K562 treated with DMSO at 1 percent for 4 hours (cell line): ENCODE data around the gene PPP1R9B. TPM values are rescaled to one million over a fixed set of nuclear protein-coding genes. Genes with fewer than 3 reads are reported as not detected.

Experiments used
- total RNA-seq: library from RNA; unstranded; fragments of 300-600 nt; gene quantifications from 2 replicates; pipeline ENCODE4 v1.2.3, GENCODE V29; 2022; ENCODE audit not compliant: insufficient read depth

Gene PPP1R9B, protein sequence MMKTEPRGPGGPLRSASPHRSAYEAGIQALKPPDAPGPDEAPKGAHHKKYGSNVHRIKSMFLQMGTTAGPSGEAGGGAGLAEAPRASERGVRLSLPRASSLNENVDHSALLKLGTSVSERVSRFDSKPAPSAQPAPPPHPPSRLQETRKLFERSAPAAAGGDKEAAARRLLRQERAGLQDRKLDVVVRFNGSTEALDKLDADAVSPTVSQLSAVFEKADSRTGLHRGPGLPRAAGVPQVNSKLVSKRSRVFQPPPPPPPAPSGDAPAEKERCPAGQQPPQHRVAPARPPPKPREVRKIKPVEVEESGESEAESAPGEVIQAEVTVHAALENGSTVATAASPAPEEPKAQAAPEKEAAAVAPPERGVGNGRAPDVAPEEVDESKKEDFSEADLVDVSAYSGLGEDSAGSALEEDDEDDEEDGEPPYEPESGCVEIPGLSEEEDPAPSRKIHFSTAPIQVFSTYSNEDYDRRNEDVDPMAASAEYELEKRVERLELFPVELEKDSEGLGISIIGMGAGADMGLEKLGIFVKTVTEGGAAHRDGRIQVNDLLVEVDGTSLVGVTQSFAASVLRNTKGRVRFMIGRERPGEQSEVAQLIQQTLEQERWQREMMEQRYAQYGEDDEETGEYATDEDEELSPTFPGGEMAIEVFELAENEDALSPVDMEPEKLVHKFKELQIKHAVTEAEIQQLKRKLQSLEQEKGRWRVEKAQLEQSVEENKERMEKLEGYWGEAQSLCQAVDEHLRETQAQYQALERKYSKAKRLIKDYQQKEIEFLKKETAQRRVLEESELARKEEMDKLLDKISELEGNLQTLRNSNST
- 21.4 and 26.4 TPM in 2 replicates for total RNA-seq

DNA sequence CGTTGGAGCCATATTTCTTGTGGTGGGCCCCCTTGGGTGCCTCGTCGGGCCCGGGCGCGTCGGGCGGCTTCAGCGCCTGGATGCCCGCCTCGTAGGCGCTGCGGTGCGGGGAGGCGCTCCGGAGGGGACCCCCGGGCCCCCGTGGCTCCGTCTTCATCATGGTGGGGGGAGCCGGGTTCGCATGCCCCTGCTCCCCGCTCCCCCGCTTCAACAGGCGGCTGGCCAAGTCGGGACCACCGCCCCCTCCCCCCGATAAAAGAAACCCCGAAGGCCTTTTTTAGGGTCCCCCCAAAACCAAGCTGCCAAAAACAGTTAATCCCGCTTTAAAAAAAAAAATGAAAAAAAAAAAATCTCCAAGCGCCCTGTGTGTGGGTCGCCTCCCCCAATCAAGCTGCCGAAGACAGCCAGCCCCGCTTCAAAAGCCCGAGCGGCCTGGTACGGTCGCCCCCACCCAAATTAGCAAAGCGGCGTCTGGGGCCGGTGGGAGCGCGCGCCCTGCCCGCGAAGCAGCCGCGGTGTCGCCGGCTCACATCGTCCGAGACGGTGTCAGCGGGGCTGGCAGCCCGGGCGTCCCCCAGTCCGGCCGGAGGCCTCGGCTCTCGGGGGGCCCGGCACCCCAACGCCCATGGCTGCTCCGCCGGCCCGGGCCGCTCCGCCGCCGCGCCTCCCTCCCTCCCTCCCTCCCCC, at the start of gene PPP1R9B:
Gene PPP1R9B (minus strand): TSS at position 324 of the 687 bp plus-strand sequence. CDS start 164 bp downstream, at position 160.

DNA sequence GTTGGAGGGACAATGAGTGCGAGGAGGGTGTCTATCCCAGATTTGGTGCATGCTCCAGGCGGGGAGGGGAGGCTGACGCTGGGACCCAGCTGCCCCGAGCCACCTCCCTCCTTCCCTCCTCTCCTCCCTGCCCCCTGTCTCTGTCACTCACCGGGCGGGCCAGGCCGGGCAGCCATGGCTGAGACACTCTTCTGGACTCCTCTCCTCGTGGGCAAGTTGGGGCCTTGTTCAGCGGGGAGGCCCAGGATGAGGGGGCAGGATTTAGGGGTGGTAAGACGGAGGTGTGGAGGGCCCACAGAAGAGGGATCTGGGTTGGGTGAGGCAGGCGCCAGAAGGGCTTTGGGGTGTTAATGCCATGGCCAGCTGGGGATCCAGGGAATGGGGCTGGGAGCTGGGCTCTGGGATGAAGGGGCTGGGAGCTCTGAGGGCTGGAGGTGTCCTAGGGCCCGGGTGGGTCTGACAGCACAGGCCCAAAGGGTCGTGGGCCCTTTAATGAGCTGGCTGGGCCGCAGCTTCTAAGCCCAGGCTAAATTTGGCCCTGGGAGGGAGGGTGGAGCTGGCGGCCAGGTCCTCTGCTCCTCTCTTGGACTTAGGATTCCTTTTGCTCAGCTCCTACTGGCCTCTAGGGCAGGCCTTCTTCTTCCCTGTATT, 15.5 kb upstream of the PPP1R9B start, which contains the start of gene SGCA:
Gene SGCA (plus strand): TSS at position 139 of the 651 bp plus-strand sequence. CDS start 36 bp downstream, at position 175.

DNA sequence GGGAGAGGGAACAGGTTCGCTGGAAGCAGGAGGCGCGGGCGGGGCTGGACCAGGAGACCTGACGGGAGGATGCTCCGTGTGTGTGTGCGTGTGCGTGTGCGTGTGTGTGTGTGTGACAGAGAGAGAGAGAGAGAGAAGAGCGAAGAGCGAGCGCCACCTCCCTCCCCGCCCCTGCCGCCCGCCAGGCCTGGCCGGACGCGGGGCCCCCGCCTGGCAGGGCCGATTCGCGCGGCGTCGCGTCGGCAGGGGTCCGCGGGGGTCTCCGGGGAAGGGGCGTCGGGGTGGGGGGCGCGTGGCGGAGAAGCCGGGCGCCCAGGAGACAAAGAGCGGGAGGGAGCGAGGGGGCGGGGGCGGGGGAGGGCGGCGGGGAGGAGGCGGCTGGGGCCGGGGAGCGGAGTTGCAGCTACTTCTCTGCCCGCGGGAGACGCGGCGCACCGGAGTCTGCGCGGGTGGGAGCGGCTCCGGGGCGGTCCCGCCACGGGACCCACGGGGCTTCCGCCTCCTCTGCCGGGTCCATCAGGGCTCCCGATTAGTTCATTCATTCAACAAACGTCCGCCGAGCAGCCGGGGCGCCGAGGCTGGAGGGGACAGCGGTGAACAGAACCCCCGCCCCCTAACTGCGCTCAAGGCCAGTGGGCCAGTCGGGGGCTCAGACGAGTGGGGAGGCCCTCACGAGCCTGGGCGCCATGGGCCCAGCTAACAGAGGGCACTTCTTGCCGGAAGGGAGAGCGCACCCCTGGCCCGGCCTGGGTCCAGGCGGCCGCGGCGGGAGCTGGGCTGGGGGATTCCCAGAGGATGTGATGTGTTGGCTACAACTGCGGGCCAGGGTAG, 20.5 kb downstream of the PPP1R9B start, which contains the start of gene SAMD14:
Gene SAMD14 (minus strand): TSS at position 433 of the 831 bp plus-strand sequence. CDS start 5,201 bp downstream, outside the sequence.

DNA sequence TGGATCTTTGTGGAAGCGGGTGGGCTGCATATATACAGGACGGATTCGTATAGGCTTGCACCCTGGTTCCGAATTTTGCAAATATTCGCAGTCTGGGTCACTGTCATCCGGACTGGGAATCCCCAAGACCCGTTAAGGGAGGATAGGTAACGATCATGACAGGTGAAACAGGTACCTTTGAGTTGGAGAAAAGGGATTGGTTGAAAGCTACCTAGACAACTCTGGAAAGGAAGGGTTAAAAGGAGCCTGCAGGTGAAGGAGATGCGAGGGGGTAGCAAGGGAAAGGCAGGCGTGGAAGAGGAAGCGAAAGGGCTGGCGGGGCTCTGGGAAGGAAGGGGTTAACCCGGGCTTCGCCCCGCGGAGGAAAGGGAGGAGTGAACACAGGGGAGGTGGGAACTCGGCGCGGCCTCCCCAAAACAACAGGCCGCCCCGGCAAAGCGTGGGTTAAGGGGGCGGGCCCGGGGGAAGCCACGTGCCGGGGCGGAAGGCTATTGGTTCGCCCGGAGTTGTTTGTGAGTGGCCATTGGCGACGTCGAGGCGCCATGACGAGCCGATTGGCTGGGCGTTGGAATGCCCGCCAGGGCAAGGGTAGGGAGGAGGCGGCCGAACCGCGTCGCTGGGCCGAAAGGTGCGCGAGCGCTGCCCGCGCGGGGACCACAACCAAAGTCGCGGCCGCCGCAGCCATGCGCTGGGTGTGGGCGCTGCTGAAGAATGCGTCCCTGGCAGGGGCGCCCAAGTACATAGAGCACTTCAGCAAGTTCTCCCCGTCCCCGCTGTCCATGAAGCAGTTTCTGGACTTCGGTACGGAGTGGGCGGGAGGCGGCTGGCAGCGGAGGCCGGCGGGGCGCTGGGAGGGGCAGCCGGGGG, 55.5 kb downstream of the PPP1R9B start, which contains the start of gene PDK2:
Gene PDK2 (plus strand): TSS at position 599 of the 867 bp plus-strand sequence. CDS start 85 bp downstream, at position 684.

Other genes starting within 250 kb of the PPP1R9B start
- gene DLX4, start 181.5 kb downstream of the PPP1R9B start, total RNA-seq = 4.7 and 8.6 TPM in 2 replicates
- gene DLX3, start 155.5 kb downstream of the PPP1R9B start, total RNA-seq = not detected in 2 replicates
- gene ITGA3, start 94.6 kb downstream of the PPP1R9B start, total RNA-seq = 2.7 TPM in 1 of 2 replicates, not detected in the other
- gene PDK2, start 55.3 kb downstream of the PPP1R9B start, total RNA-seq = 2.1 TPM in 1 of 2 replicates, not detected in the other
- 0.29 TPM in 1 of 2 replicates, not detected in the other for gene SAMD14, start 20.5 kb downstream of the PPP1R9B start, total RNA-seq
- not detected in 2 replicates for gene SGCA, start 15.3 kb upstream of the PPP1R9B start, total RNA-seq
- gene COL1A1, start 51.0 kb upstream of the PPP1R9B start, total RNA-seq = 0.63 and 0.67 TPM in 2 replicates
- gene TMEM92, start 123.8 kb upstream of the PPP1R9B start, total RNA-seq = 1.3 TPM in 1 of 2 replicates, not detected in the other
- 7.5 and 7.7 TPM in 2 replicates for gene XYLT2, start 195.4 kb upstream of the PPP1R9B start, total RNA-seq
- 55.0 and 62.6 TPM in 2 replicates for gene MRPL27, start 222.5 kb upstream of the PPP1R9B start, total RNA-seq
- 12.6 and 13.4 TPM in 2 replicates for gene EME1, start 222.6 kb upstream of the PPP1R9B start, total RNA-seq
- gene LRRC59, start 246.8 kb upstream of the PPP1R9B start, total RNA-seq = 188 TPM in 2 replicates